Chondrocyte (in vitro differentiated cells): Measurements from ENCODE around the gene MYO7A. TPM values are rescaled to one million over a fixed set of nuclear protein-coding genes. Genes with fewer than 3 reads are reported as not detected.

Experiments
- DNase-seq: peaks from one replicate; pipeline ENCODE4 v3.0.0; 2021; ENCODE audit warnings: mixed read lengths, low spot score
- H3K27ac Mint-ChIP-seq: one replicate; pipeline ENCODE4 v1.8.0; 2021; ENCODE audit warnings: mild to moderate bottlenecking, moderate library complexity, mixed read lengths; ENCODE audit not compliant: unreplicated experiment
- H3K27me3 Mint-ChIP-seq: 2 replicates; pipeline ENCODE4 v1.8.0; 2021; ENCODE audit warnings: low read depth, mixed read lengths
- H3K36me3 Mint-ChIP-seq: 2 replicates; pipeline ENCODE4 v1.8.0; 2021; ENCODE audit warnings: low read depth, mixed read lengths
- H3K4me1 Mint-ChIP-seq: 2 replicates; pipeline ENCODE4 v1.8.0; 2021; ENCODE audit warnings: low read depth, mild to moderate bottlenecking, mixed read lengths
- H3K4me3 Mint-ChIP-seq: one replicate; pipeline ENCODE4 v1.8.0; 2021; ENCODE audit warnings: mild to moderate bottlenecking, moderate library complexity, mixed read lengths; ENCODE audit not compliant: unreplicated experiment
- H3K9me3 Mint-ChIP-seq: 2 replicates; pipeline ENCODE4 v1.8.0; 2021; ENCODE audit warnings: low read depth, mixed read lengths
- total RNA-seq: library from RNA; stranded (reverse); gene quantifications from 3 replicates; pipeline ENCODE4 v1.2.1, GENCODE V29; 2021
- TF ChIP-seq, protein P1 (sequence below): fragments of 200-600 bp; sonication (generic); IDR thresholded peaks from 2 replicates; pipeline ENCODE4 v1.5.0; 2021; ENCODE audit warnings: antibody characterized with exemption, mild to moderate bottlenecking, moderate library complexity

The MYO7A gene
- total RNA-seq, 1 donor from 2014 or later = not detected

DNA sequence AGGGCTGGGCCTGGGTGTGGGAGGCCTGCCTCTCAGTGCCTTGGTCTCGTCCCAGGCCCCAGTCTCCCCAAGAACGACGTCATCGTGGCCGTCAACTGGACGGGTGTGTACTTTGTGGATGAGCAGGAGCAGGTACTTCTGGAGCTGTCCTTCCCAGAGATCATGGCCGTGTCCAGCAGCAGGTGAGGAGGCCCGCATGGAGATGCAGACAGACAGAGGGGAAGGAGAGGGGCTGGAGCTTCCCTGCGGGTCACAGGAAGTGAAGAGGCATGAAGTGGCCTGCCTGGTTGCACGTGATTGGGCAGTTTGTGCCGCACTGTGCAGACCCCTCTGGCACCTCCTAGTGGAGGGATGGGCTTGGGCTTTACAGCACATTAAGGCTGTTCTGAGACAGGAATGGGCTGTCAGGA is 70.4 kb downstream of the MYO7A start:
- TF ChIP-seq, protein P1, sequence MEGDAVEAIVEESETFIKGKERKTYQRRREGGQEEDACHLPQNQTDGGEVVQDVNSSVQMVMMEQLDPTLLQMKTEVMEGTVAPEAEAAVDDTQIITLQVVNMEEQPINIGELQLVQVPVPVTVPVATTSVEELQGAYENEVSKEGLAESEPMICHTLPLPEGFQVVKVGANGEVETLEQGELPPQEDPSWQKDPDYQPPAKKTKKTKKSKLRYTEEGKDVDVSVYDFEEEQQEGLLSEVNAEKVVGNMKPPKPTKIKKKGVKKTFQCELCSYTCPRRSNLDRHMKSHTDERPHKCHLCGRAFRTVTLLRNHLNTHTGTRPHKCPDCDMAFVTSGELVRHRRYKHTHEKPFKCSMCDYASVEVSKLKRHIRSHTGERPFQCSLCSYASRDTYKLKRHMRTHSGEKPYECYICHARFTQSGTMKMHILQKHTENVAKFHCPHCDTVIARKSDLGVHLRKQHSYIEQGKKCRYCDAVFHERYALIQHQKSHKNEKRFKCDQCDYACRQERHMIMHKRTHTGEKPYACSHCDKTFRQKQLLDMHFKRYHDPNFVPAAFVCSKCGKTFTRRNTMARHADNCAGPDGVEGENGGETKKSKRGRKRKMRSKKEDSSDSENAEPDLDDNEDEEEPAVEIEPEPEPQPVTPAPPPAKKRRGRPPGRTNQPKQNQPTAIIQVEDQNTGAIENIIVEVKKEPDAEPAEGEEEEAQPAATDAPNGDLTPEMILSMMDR = peak; percentile 49
- Mint-ChIP-seq H3K4me3 (no peak overlapping the region), H3K27me3 (no peaks in the 10 kb centered on the region), H3K9me3 (no peaks in the 10 kb centered on the region), H3K27ac (no peak overlapping the region), H3K4me1 (no peaks in the 10 kb centered on the region), H3K36me3 (no peaks in the 10 kb centered on the region)
- DNase-seq = peak; percentile 68

DNA sequence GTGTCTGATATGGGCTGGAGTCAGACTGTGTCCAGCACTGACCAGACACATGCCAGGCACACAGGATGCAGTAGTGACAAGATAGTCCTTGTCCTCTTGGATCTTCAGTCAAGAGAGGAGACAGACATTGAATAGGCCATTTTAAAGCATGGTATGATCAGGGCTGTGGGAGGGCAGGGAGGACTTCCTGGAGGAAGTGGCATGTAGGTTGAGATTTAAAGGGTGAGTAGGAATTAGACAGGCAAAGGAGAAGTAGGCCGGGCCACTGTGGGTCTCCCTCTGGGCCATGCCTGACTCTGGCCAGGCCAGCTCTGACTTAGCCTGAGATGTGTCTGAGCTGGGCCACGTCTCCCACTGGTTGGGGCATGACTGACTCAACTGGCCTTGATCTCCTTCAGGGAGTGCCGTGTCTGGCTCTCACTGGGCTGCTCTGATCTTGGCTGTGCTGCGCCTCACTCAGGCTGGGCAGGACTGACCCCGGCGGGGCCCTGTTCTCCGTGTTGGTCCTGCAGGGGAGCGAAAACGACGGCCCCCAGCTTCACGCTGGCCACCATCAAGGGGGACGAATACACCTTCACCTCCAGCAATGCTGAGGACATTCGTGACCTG is 71.2 kb downstream of the MYO7A start:
- H3K27ac Mint-ChIP-seq = no peak overlapping the region
- DNase-seq = peak; percentile 78
- TF ChIP-seq, protein P1 = no peak
- H3K4me1 Mint-ChIP-seq = no peaks in the 10 kb centered on the region
- H3K27me3 Mint-ChIP-seq = no peaks in the 10 kb centered on the region
- H3K36me3 Mint-ChIP-seq = no peaks in the 10 kb centered on the region
- H3K4me3 Mint-ChIP-seq = no peak overlapping the region
- H3K9me3 Mint-ChIP-seq = no peaks in the 10 kb centered on the region

DNA sequence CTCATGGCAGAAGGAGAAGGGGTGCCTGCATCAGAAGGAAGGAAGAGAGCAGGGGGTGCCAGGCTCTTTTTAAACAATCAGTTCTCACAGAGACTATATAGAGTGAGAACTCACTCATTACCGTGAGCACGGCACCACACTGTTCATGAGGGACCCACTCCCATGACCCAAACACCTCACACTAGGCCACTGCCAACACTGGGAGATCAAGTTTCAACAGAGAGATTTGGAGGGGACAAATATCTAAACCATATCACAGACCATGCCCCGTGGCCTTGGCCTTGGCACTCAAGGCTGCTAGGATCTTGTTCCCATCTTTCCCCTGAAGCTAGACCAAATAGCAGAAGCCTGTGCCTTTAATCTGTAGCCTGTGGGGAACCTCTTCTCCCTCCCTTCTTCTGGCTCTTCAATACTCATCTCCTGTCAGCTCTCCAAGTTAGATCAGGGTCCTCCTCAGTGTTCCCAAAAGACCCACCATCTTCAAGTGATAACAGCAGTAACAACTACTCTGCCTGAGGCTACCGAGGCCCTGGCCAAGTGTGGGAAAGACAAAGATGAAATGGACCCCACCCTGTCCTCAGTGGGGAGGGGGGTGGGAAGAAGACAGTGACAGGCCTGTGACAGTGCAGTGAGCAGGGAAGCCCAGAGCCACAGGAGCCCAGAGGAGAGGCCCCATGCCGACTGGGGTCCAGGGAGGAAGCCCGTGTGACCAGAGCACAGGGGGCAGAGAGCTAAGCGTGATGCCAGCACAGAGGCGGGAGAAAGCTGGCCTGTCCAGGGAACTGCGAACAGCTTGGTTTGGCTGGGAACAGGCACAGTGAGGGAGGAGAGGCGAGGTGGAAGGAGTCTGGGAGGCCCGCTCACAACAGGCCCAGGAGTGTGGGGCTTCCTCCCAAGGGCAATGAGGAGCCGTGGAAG is 72.6 kb downstream of the MYO7A start:
- Mint-ChIP-seq H3K9me3 (no peaks in the 10 kb centered on the region), H3K27ac (no peak overlapping the region), H3K36me3 (no peaks in the 10 kb centered on the region), H3K27me3 (no peaks in the 10 kb centered on the region), H3K4me1 (no peaks in the 10 kb centered on the region), H3K4me3 (no peak overlapping the region)
- TF ChIP-seq, protein P1 = no peak
- peak; percentile 75 for DNase-seq

DNA sequence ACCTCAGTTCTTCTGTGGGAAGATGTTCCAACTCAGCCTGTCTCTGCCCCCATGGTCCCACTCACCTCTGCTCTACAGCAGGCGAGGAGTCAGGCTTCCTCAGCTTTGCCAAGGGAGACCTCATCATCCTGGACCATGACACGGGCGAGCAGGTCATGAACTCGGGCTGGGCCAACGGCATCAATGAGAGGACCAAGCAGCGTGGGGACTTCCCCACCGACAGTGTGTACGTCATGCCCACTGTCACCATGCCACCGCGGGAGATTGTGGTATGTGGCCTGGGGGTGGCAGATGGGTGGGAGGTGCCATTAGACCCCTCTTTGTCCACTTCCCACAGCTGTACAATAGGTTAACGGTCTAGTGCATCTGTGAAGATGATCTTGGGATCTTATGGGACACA is 73.3 kb downstream of the MYO7A start:
- TF ChIP-seq, protein P1 = no peak
- Mint-ChIP-seq H3K36me3 (no peaks in the 10 kb centered on the region), H3K27me3 (peaks cover 1% of the 10 kb centered on the region), H3K4me1 (no peaks in the 10 kb centered on the region), H3K27ac (no peak overlapping the region), H3K9me3 (no peaks in the 10 kb centered on the region), H3K4me3 (no peak overlapping the region)
- peak; percentile 90 for DNase-seq

DNA sequence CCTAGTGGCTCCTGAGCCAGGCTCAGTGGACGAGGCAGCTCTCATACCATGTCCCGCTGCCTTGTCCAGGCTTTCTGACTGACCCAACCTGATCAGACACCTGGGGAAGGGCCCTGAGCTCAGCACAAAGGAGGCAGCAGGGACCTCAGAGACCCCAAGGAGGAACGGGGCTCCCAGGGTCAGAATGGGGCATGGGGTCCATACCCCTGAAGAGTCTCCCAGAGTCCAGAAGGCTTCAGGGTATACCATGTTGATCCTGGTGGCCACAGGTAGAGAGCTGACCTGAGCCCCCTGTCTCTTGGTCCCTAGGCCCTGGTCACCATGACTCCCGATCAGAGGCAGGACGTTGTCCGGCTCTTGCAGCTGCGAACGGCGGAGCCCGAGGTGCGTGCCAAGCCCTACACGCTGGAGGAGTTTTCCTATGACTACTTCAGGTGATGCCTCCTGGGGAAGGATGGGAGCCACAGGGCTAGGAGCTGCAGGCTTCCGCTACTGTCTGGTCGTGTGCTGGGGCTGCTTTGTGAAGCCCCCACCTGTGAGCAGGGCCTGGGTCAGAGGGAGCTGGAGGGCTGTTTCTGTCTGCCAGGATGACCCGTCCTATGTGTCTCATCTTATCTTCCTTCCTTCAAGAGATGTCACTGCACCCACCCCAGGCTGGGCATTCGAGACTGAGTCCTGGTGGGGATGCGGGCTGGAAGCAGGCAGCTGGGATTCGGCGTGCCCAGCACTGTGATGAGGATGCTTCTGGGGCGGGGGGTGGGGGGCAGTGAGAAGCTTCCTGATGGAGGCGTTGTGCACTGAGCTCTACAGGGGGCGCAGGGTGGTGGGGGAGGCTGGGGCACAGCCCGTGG is 74.2 kb downstream of the MYO7A start:
- no peaks in the 10 kb centered on the region for H3K4me1 Mint-ChIP-seq
- H3K9me3 Mint-ChIP-seq = no peaks in the 10 kb centered on the region
- no peak overlapping the region for H3K27ac Mint-ChIP-seq
- DNase-seq = peak; percentile 68
- H3K4me3 Mint-ChIP-seq = no peak overlapping the region
- H3K36me3 Mint-ChIP-seq = no peaks in the 10 kb centered on the region
- H3K27me3 Mint-ChIP-seq = peaks cover 4% of the 10 kb centered on the region
- TF ChIP-seq, protein P1 = no peak
